HUDEP-2 (cell line): ENCODE measurements around the gene USP1.

Experiments used
- DNase-seq, 76 experiments: peaks; one replicate each; lab custom pipeline; 2025; ENCODE audit not compliant: unreplicated experiment in 76 of 76; lab: John Stamatoyannopoulos, UW

The USP1 gene

DNA sequence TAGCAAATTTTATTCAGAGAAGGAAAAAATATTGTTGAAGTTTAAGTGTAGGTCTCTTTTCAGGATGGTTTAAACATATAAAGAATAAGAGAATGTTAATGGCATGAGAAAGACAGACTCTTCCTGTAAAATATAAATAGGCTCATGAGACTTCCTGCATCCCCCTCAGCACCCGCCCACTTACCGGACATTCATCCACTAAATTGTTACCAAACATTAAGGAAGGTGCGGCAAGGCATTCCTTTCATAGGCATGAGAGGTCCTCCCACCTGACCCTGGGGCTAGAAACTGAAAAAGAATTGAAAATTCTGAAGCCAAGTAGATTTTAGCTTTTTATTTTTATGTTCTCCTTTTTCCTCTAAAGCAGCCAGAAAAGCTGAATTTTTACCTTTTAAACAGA, 10.6 kb upstream of the USP1 start:
- no peak for DNase-seq

DNA sequence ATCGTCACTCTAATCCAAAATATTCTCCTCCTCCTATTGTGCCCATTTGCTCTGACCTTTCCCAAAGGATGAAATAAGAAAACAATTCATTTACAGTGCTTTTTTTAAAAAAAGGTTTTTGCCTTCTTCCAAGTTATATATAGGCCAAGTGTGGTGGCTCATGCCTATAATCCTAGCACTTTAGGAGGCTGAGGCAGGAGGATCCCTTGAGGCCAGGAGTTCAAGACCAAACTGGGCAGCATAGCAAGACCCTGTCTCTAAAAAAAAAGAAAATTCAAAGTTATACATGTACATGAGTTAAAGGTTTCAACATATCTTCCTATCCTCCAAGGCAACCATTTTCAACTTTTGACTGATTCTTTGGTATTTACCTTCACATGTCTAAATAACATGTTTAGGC, 10.1 kb upstream of the USP1 start:
- no peak for DNase-seq

DNA sequence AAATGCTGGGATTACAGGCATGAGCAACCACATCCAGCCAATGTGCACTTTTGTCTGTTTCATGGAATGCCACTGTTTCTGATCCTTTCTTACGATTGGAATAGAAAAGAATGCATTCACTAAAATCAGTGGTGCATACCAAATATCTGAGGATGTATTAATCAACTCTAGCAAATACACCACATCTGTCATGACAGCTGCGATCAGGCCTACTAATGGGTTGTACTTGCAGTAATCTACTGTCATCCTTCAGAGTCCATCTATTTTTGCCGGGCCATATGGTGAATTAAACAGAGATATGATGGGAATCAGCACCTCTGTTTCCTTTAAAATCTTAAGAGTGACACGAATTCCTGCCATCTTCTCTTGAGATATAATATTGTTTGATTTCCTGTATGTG, 8.5 kb upstream of the USP1 start:
- DNase-seq, result no peak

DNA sequence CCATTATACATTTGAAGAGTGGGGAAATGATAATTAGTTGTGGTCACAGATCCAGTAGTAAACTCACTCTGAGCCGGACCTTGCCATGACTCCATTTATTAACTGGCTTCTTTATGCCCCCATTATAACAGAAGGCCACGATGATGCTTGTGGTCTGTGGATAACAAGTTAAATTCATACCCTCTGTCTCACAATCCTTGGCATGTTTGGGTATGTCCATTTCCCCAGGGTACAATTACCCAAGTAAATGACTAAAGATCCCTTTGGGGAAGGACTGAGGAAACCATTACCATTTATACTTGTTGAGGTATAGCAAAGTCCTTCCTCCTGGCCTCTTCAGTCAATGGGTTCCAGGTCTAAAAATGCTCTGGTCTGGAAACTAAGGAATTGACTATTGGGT, 7.3 kb upstream of the USP1 start:
- no peak for DNase-seq

DNA sequence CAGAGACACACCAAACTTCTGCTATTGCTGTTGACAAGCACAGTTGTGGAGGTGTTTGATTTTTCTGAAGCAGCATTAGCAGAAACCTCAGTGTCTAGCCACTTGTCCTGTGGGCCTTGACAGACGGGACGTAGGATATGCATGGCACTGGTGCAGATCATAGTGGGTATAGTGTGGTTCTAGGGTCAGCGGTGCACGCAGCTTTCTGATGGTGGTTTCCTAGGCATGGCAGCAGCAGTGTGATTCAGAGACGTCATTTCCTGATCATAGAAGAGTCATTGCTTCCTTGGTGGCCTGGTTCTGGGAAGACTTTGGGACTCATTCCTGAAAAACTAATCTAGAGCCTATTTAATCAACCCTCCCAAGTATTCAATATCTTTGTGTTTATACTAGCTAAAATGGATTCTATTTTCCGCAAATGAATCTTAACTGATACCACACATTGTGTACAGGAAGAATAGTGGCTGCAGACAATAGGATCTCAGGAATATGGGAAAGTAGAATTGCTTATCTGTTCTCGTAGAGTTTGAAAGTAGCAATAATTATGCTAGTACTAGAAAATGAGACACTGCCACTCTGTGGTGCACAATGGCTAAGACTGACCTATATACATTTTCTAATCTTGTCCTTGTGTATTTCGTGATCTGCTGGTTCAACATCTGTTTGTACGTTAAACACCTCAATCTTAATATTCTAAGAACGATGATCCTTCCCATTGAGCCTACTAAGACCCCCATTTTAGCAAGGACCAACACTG, 2.8 kb upstream of the USP1 start:
- DNase-seq, result no peak

DNA sequence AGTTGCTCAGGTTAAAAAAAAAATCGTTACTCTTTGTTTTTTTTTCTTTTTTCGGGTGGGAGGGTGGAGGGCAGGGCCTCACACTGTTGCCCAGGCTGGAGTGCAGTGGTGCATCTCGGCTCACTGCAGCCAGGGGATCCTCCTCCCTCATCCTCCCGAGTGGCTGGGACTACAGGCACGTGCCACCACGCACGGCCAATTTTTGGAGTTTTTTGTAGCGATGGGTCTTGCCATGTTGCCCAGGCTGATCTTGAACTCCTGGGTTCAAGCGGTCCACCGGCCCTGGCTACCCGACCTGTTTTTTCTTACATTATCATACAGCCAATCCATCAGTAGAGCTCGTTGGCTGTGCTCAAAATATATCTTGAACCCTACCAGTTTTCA, 2.2 kb upstream of the USP1 start:
- no peak for DNase-seq

DNA sequence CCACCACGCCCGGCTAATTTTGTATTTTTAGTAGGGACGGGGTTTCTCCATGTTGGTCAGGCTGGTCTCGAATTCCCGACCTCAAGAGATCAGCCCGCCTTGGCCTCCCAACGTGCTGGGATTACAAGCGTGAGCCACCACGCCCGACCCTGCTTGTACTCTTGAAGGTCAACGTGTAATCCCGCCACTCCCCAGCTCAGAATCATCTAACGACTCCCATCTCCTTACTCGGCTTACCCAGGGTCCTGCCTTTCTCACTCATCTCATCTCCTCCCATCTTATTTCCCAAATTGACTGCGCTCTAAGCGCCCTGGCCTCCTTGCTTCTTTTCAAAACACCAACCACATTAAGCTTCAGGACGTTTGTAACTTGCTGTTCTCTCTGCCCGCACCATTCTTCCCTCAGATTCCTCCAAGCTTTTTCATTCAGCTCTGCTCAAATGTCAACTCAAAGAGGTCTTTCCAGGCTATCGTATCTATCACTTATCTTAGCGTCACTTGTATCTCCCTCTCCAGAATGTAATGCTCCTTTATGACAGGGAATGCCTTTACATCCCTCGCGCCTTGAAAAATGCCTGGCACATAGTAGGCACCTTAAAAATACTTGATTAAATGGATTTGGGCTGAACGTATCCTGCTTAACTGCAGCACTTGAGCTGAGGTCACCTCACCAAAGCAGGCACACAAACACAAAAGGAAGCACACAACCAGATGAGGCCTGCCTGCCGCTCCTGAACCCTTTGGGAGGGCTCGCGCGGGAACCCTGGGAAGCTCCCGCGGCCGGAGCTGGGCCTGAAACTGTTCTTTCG, 1.4 kb upstream of the USP1 start:
- DNase-seq, result peak in 6 of 76 experiments; percentile 28 to 44 (median 38)

DNA sequence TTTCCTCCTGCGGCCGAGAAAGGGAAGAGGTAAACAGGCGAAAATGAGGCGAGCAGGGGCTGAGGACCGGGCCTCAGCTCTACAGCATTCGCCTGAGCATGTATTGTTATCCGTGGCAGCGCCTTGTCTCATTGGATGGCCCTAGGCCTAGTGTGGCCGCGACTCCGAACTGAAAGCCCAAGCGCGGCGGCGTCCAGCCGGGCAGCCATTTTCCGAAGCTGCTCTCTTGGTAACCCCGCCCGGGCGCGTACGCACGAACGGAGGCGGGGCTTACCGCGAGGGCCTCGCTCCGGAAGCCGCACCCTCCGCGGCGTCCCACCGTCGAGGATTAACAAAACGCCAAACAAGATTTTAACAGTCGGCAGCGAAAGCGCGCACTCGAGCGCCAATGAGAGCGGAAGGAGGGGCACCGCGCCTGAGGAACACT, 797 bp upstream of the USP1 start:
- peak in 21 of 76 experiments; percentile 36 to 100 (median 99) for DNase-seq

DNA sequence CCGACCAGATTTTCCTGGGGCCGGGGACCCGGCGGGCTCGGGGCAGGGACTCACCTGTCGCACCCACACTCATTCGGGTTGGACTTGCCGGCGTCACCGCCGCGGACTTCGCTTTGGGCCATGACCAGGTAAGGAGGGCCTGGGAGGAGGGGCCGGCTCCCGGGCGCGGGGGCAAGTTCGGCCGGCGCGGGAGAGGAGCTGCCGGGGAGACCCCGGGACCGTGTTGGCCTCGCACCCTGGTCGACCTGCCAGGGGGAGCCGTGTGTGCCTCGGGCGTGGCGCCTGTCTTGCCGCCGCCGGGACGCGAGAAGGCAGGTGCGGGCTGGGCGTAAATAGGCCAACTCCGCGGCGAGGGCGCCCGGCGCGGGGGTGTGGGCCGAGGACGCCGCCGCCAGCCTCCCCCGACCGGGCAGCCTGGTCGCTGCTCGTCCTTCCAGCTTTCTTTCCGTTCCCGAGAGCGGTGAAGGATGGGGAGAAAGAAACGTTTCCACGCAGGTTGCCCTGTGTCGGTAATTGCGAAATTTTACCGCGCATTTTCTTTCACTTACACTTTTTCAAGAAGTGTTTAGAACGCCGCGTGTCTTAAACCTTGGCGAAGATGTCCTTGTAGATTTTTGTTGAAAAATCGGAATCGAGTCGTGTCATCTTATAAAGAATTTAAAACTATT, 558 bp downstream of the USP1 start:
- peak in 11 of 76 experiments; percentile 9 to 45 (median 30) for DNase-seq

DNA sequence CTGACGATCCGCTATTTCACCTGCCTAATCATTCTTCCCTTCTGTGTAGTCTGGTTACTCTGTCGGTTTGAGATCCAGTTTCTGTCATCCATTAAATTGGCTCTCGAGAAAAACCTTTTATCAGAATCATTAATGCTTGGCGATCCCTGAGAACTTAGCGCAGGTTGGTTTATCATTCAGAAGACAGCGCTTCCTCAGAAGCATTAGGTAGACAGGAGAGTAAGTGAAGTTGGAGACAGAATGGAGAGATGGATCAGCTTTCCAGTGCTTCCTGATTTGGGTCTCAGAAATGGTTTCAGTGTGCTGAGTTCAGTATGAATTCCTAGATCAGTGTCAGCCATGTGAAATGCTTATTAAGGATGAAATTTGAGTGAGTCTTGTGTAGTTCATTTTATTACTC, 1.3 kb downstream of the USP1 start:
- peak in 4 of 76 experiments; percentile 6 to 12 (median 8) for DNase-seq

DNA sequence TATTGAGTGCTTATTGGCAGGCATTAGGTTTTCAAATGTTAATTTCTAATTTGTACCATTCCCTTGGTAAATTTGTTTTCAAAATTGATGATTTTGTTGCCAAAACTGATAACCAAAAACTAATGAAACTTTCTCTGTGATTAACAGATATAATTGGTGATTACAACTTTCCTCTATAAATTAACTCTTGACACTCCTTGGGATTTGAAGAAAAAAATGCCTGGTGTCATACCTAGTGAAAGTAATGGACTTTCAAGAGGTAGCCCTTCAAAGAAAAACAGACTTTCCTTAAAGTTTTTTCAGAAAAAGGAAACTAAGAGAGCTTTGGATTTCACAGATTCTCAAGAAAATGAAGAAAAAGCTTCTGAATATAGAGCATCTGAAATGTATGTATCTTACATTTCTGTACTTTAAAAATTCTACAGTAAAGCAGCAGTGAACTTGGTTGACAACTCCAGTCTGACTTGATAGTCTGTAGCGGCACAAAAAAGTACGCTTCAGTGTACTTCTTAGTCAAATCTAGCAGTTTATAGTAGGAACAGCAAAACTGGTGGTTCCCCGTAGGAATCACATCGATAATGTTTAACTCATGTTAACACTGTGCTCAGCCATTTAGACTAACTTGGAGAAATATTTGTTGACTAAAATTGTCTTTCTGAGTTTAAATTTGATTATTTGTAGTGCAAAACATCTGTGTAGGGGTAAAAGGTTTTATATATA, 3.0 kb downstream of the USP1 start:
- peak in 2 of 76 experiments; percentile 4 to 15 for DNase-seq

DNA sequence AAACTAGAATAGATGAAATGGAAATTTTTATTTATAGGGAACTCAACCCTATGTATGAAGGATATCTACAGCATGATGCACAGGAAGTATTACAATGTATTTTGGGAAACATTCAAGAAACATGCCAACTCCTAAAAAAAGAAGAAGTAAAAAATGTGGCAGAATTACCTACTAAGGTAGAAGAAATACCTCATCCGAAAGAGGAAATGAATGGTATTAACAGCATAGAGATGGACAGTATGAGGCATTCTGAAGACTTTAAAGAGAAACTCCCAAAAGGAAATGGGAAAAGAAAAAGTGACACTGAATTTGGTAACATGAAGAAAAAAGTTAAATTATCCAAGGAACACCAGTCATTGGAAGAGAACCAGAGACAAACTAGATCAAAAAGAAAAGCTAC, 7.9 kb downstream of the USP1 start:
- DNase-seq, result no peak

DNA sequence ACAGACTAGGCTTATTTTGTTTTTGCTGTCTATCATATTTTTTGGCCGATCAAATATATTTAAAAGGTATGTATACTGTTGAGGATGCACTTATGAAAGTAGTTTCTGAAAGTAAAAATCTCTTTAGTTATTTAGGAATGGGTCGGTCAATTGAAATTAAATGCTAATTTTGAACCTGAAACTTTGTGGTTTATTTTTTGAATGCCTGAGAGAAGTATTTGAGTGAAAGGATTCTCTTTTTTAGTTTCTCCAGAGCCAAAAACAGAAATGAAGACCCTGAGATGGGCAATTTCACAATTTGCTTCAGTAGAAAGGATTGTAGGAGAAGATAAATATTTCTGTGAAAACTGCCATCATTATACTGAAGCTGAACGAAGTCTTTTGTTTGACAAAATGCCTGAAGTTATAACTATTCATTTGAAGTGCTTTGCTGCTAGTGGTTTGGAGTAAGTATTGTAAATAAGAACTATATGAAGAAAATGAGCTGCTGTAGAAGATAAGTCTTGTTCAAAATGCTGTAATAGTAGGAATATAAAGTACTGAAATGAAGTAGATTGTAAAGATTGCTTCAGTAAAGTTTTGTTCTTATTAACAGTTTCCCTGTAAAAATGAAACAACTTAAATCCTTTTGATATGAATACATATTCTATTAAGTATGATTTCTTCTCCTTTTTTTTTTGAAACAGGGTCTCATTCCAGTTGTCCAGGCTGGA, 11.5 kb downstream of the USP1 start:
- DNase-seq, result no peak

DNA sequence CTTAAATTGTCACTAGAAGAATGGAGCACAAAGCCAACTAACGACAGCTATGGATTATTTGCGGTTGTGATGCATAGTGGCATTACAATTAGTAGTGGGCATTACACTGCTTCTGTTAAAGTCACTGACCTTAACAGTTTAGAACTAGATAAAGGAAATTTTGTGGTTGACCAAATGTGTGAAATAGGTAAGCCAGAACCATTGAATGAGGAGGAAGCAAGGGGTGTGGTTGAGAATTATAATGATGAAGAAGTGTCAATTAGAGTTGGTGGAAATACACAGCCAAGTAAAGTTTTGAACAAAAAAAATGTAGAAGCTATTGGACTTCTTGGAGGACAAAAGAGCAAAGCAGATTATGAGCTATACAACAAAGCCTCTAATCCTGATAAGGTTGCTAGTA, 13.5 kb downstream of the USP1 start:
- no peak for DNase-seq

DNA sequence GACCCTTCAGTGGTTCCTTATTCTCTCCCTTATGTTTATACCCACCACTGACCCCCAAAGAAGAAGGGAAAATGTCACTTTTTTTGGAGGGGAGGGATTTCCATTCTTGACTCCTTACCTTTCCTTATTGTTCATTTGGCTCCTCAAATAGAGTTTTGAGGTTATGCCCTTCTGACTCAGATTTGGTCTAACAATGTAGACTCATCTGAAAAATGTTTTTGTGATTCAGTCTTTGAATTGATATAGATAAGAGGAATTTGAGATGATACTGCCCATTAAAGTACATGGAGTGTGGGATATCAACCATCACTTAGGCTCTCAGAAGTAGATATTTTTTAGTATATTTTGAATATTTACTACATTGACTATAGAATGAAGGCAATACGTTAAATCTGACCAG, 16.1 kb downstream of the USP1 start:
- DNase-seq, result no peak

DNA sequence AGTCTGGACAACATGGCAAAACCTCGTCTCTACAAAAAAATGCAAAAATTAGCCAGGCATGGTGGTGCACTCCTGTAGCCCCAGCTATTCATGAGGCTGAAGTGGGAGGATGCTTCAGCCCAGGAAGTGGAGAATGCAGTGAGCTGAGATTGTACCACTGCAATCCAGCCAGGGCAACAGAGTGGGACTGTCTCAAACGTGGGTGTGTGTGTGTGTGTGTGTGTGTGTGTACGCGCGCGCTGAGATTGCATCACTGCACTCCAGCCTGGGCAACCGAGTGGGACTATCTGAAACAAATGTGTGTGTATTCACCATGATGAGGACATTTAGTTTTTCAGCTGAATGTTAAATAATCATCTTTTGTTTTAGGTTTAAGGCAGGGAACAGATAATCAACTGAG, 21.1 kb downstream of the USP1 start:
- DNase-seq, result no peak

DNA sequence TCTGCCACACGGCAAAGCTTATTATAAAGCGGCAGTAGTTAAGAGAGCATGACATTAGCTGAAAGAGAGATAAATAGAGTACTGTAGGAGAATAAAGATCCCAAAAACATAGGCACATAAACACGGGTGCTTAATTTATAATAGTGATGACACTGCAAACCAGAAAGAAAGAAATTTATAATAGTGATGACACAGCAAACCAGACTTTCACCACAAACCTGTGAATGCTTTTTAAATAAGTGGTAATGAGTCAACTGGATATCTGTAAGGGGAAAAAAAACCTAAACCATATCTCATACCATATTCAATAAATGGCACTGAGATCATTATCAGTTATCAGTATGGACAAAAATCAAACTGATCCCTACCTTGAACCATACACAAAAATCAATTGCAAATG, 25.5 kb downstream of the USP1 start:
- no peak for DNase-seq

DNA sequence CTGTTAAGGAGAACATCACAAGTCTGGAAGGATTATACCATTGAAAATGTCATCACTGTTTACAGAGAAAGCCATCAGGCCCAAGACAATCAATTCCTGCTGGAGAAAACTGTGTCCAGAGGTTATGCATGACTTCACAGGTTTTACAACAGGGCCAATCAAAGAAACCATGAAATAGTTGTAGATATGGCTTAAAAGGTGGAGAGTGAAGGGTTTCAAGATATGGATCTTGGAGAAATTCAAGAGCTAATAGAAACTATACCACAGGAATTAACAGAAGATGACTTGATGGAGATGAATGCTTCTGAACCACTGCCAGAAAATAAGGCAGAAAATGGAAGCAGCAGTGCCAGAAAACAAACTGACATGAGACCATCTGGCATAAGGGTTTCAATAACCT, 30.2 kb downstream of the USP1 start:
- no peak for DNase-seq

DNA sequence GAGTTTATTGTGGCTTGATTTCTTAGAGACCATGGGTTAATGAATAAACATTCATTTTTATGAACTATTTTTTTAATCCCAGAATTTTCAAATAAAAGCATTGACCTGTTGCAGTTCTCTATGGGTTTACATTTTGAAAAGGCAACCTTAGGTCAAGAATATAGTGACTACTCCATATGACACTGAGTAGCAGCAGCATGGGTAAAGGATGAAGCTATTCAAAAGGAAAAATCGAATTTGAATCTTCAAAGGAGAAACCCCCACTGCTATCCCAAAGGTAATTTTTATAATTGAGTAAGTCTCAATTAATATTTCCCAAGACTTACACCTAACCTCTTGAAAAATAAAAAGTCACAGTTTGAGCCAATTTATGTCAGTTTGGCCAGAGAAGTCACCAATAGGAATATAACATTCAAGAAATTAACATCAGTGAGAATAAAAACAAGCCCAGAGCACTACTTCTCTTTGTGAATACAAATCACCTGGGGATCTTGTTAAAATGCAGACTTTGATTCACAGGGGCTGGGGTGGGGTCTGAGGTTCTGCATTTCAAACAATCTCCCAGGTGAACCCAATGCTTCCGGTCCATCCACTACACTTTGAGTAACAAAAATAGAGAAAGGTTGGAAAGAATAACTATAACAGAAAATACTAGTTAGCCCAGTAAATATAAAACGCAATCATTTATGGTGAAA, 39.8 kb downstream of the USP1 start:
- no peak for DNase-seq

DNA sequence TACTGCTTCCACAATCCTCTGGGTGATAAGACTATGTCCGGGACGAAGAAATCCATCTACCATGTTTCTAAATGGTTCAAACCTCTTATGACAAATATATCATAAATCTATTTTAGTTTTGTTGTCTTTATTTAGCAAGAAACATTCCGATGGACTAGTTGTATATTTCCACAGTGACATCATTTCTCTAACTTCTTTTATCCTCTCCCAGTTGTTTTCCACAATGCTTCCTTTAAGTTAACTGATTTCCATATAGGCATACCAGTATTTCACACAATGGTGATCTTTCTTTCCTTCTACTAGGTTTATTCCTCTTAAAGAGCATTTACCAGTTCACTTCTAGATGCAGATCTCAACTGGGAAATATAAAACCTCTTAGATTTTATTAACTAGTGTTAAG, 44.8 kb downstream of the USP1 start:
- no peak for DNase-seq
